Left lobe of liver (tissue), 2 donors: ENCODE data around the gene PLEKHN1. TPM values are rescaled to one million over a fixed set of nuclear protein-coding genes. Genes with fewer than 3 reads are reported as not detected.
"Not testable (repeated sequence)": the region's sequence is repeated elsewhere in the genome, so short reads cannot be mapped to it uniquely, and the experiment has no call there.

Experiments used
- ATAC-seq: fragments of 200-7000 bp; cut with Tn5 transposase; one replicate; pipeline ENCODE4 v1.9.1; 2020; ENCODE audit warnings: mild to moderate bottlenecking, moderate library complexity
- DNase-seq: peaks from one replicate; pipeline ENCODE4 v3.0.0-alpha.2; 2020; ENCODE audit warnings: low spot score
- total RNA-seq: library from RNA; stranded (reverse); gene quantifications from one replicate; pipeline ENCODE4 v1.2.1, GENCODE V29; 2021
- donor health status: DM: no; HTN: no; CAD: no; lungs with moderate emphysema.
- donor health status: DM: no; HTN: yes; CAD: no.

The PLEKHN1 gene
- total RNA-seq, 1 donor from 2014 or later: 0.28 TPM

- ATAC-seq (no peak), DNase-seq (no peak)
Observed at GRCh38 chr1:985126-985525, 18.8 kb downstream of the PLEKHN1 start.

- DNase-seq, ATAC-seq: not testable (repeated sequence)
Observed at GRCh38 chr1:988061-988460, 21.8 kb downstream of the PLEKHN1 start.

DNA sequence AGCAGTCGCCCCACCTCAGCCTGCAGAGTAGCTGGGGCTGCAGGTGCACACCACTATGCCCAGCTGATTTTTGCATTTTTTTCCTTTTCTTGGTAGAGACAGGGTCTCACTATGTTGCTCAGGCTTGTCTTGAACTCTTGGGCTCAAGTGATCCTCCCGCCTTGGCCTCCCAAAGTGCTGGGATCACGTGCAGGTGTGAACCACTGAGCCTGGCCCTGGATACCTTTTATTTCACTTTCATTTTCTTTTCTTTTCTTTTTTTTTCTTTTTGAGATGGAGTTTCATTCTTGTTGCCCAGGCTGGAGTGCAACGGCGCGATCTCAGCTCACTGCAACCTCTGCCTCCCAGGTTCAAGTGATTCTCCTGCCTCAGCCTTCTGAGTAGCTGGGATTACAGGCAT is 25.0 kb downstream of the PLEKHN1 start:
- not testable (repeated sequence) for ATAC-seq, DNase-seq

GRCh38 chr1:991895-992294 is 25.6 kb downstream of the PLEKHN1 start:
- no peak for ATAC-seq
- DNase-seq: no peak

DNA sequence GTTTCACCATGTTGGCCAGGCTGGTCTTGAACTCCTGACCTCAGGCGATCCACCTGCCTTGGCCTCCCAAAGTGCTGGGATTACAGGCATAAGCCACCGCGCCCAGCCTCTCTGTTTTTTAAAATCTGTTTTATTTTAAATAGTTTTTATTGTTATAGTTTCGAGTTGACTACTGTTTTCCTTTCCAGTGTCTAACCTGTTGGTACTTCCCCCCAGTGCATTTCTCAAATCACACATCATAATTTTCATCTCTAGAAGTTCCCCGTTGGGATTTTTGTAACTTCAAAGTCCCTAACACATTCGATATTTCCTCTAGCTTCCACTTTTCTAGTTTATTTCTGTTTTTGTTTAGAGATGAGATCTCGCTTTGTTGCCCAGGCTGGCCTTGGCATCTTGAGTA is 26.1 kb downstream of the PLEKHN1 start:
- ATAC-seq: no peak
- no peak for DNase-seq

DNA sequence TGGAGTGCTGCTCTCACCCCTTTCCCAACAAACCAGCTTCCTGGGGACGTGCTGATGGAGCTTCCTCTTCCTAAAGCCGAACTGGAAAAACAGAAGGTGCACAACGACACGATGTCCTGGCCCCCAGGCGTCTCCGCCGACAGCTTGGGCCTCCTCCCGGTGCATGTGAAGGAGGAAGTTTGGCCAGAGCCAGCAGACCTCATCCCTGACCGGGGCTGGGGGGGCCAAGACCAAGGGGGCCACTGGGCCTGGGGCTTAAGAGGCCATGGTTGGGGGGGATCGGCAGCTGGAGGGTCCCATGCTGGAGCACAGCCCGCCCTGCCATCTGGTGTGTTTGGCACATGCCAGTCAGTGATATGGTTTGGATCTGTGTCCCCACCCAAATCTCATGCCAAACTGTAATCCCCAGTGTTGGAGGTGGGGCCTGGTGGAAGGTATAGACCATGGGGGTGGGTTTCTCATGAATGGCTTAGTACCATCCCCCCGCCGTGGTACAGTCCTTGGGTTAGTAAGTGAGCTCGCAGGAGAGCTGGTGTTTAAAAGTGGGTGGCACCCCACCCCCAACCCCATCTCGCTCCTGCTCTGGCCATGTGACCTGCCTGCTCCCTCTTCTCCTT is 27.2 kb downstream of the PLEKHN1 start:
- ATAC-seq (no peak), DNase-seq (no peak)

DNA sequence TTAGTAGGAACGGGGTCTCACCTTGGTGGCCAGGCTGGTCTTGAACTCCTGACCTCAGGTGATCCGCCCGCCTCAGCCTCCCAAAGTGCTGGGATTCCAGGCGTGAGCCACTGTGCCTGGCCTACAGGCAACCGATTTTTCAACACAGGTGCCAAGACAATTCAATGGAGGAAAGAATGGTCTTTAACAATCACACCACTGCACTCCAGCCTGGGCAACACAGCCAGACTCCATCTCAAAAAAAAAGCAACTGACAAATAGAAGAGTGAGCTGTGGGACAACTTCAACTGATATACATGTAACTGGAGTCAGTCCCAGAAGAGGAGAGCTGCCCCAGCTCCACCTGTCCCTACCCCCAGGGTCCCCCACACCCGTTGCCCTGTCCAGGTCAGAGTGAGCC is 28.3 kb downstream of the PLEKHN1 start:
- ATAC-seq, DNase-seq: not testable (repeated sequence)

- no peak for DNase-seq
Observed at GRCh38 chr1:995665-996633, 29.7 kb downstream of the PLEKHN1 start.

GRCh38 chr1:996851-997712 is 30.8 kb downstream of the PLEKHN1 start:
- DNase-seq (no peak), ATAC-seq (no peak)

More at GRCh38 chr1:995665-996633, 29.7 kb downstream of the PLEKHN1 start:
- ATAC-seq: no peak

- DNase-seq: no peak
Observed at GRCh38 chr1:997713-997992, 31.4 kb downstream of the PLEKHN1 start.

GRCh38 chr1:997993-998744 is 31.9 kb downstream of the PLEKHN1 start:
- ATAC-seq (no peak), DNase-seq (no peak)

More at GRCh38 chr1:997713-997992, 31.4 kb downstream of the PLEKHN1 start:
- ATAC-seq: no peak

GRCh38 chr1:998745-998994 is 32.4 kb downstream of the PLEKHN1 start:
- DNase-seq: no peak

GRCh38 chr1:998995-999724 is 32.9 kb downstream of the PLEKHN1 start:
- ATAC-seq (peak; percentile 4), DNase-seq (peak; percentile 49)

More at GRCh38 chr1:998745-998994, 32.4 kb downstream of the PLEKHN1 start:
- no peak for ATAC-seq

- DNase-seq (peak; percentile 79), ATAC-seq (peak; percentile 78)
Observed at GRCh38 chr1:999725-1000356, 33.6 kb downstream of the PLEKHN1 start, which contains the start of gene HES4. TSS of gene HES4 (minus strand) at chr1:1000097. CDS start at chr1:999973, 124 bp downstream.

- ATAC-seq (peak; percentile 21), DNase-seq (peak; percentile 71)
Observed at GRCh38 chr1:1000357-1001056, 34.2 kb downstream of the PLEKHN1 start.

GRCh38 chr1:1001057-1001783 is 34.9 kb downstream of the PLEKHN1 start:
- ATAC-seq: no peak
- DNase-seq: peak; percentile 46

- DNase-seq (no peak), ATAC-seq (no peak)
Observed at GRCh38 chr1:1003618-1004419, 37.5 kb downstream of the PLEKHN1 start.
